ENCODE results near the gene LRP3. TPM values are rescaled to one million over a fixed set of nuclear protein-coding genes. Genes with fewer than 3 reads are reported as not detected.
A peak's percentile ranks its signal among the peaks of the same experiment; 100 is the strongest.
"Not testable (repeated sequence)": the region's sequence is repeated elsewhere in the genome, so short reads cannot be mapped to it uniquely, and the experiment has no call there.

LRP3 gene
- polyA plus RNA-seq, 2 donors = 4.1 to 5.7 TPM

DNA sequence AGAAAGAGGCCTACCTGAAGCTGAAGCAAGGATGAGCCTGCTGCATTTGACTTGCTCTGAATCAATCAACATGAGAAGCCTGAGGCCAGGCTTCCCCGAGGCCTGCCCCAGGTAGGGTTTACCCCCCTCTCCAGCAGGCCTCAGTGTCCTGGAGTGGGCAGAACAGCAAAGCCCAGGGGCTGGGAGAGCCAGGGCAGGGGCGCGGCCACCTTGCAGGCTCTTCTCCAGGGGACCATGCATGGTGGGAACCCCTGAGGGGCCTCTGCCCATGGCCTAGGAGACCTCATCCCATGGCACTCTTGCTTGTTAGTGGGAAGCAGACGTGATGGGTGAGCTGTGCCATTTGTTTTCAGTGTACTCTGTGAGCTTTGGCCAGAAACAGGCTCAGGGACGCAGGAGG, 19.9 kb upstream of the LRP3 start:
- no peaks in the 10 kb centered on the region for H3K36me3 ChIP-seq (ENCODE audit: control insufficient read depth in 2 of 2, insufficient read depth in 2 of 2, low read length in 1 of 2)
- H3K9me3 ChIP-seq (ENCODE audit: control insufficient read depth in 2 of 2, insufficient read depth in 1 of 2, low read depth in 1 of 2, low read length in 1 of 2) = no peaks in the 10 kb centered on the region
- WGBS, 2 donors = 87 to 92% methylated on average over 5 of the region's 5 CpGs
- H3K27me3 ChIP-seq (ENCODE audit: control insufficient read depth in 1 of 2, insufficient read depth in 2 of 2, low read length in 2 of 2) = no peaks in the 10 kb centered on the region
- no peak overlapping the region for H3K27ac ChIP-seq (ENCODE audit: low read depth in 2 of 2, low read length in 1 of 2)
- no peak overlapping the region for H3K4me3 ChIP-seq (ENCODE audit: low read depth in 1 of 2, low read length in 2 of 2)
- H3K4me1 ChIP-seq (ENCODE audit: control insufficient read depth in 2 of 2, insufficient read depth in 2 of 2, low read length in 1 of 2) = peaks cover 5 to 6% of the 10 kb centered on the region in 2 donors

DNA sequence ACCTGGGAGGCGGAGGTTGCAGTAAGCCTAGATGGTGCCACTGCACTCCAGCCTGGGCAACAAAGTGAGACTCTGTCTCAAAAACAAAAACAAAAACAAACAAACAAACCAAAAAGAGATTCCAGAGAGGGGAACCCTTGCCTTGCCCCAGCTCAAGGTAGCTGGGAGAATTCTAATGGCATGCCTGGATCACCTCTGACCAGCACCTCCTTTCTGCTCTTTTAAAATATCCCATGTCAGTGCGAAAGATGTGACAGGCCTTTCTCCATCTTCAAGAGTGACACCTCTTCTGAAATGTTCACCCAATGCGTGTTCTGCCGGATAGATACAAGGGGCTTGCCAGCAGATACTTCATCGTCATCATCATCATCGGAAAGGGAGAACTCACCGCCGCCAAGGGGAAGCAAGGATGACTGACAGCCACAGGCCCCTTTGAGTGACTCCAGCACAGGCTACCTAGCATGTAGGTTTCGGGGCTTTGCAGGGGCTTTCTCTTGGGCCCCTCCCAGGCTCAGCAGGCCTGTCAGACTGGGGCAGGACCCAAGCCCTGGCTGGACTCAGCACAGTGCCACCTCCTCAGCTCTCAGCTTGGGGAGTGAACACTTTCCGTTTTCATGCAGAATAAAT, 18.9 kb upstream of the LRP3 start:
- WGBS, 2 donors = 93 to 96% methylated on average over 10 of the region's 10 CpGs
- Histone ChIP-seq H3K9me3 (ENCODE audit: control insufficient read depth in 2 of 2, insufficient read depth in 1 of 2, low read depth in 1 of 2, low read length in 1 of 2) (no peaks in the 10 kb centered on the region), H3K4me1 (ENCODE audit: control insufficient read depth in 2 of 2, insufficient read depth in 2 of 2, low read length in 1 of 2) (peaks cover 5 to 6% of the 10 kb centered on the region in 2 donors), H3K4me3 (ENCODE audit: low read depth in 1 of 2, low read length in 2 of 2) (no peak overlapping the region), H3K27ac (ENCODE audit: low read depth in 2 of 2, low read length in 1 of 2) (no peak overlapping the region), H3K27me3 (ENCODE audit: control insufficient read depth in 1 of 2, insufficient read depth in 2 of 2, low read length in 2 of 2) (no peaks in the 10 kb centered on the region), H3K36me3 (ENCODE audit: control insufficient read depth in 2 of 2, insufficient read depth in 2 of 2, low read length in 1 of 2) (no peaks in the 10 kb centered on the region)

- Histone ChIP-seq H3K4me3 (ENCODE audit: low read depth in 1 of 2, low read length in 2 of 2) (peak overlapping the region; percentile 75 to 84), H3K9me3 (ENCODE audit: control insufficient read depth in 2 of 2, insufficient read depth in 1 of 2, low read depth in 1 of 2, low read length in 1 of 2) (no peaks in the 10 kb centered on the region), H3K27ac (ENCODE audit: low read depth in 2 of 2, low read length in 1 of 2) (peak overlapping the region; percentile 89 to 93), H3K4me1 (ENCODE audit: control insufficient read depth in 2 of 2, insufficient read depth in 2 of 2, low read length in 1 of 2) (peaks cover 5 to 6% of the 10 kb centered on the region in 2 donors), H3K36me3 (ENCODE audit: control insufficient read depth in 2 of 2, insufficient read depth in 2 of 2, low read length in 1 of 2) (no peaks in the 10 kb centered on the region), H3K27me3 (ENCODE audit: control insufficient read depth in 1 of 2, insufficient read depth in 2 of 2, low read length in 2 of 2) (no peaks in the 10 kb centered on the region)
- 9 to 11% methylated on average over 25 of the region's 25 CpGs for WGBS, 2 donors
Observed at GRCh38 chr19:33175886-33176669, 18.1 kb upstream of the LRP3 start.

DNA sequence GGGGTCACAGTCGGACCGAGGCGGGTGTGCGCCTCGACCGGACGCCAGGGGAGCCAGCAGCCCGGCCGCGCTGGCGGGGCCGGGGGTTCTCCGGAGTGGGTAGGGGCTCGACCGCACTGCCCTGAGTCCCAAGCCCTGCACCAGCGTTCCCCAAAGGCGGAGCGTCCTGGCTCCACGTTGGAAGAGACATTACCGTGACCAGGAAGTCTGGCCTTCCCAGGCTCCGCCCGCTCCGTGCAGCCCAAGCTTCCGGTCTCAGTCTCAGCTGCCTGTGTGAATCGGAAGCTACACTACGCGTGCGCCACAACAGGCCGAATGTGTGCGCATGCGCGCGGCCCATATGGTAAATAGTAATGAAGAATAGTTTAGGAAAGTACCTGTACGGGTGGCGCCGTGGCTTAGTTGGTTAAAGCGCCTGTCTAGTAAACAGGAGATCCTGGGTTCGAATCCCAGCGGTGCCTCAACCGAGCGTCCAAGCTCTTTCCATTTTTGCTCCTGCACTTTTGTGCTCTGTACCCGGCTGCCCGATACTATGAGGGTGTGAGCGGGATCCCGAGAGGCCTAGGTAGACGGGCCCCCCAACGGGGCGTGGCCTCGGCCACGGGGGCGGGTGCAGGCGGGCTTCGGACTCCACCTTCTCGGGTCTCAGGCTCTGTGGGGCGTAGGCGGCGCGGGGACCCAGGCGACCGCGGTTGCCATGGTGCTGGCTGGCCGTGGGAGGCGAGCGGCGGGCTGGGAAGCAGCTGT, 17.3 kb upstream of the LRP3 start:
- 0 to 1% methylated on average over 58 to 65 of the region's 65 CpGs for WGBS, 2 donors
- Histone ChIP-seq H3K9me3 (ENCODE audit: control insufficient read depth in 2 of 2, insufficient read depth in 1 of 2, low read depth in 1 of 2, low read length in 1 of 2) (no peaks in the 10 kb centered on the region), H3K36me3 (ENCODE audit: control insufficient read depth in 2 of 2, insufficient read depth in 2 of 2, low read length in 1 of 2) (no peaks in the 10 kb centered on the region), H3K27ac (ENCODE audit: low read depth in 2 of 2, low read length in 1 of 2) (peak overlapping the region; percentile 93 to 95), H3K4me1 (ENCODE audit: control insufficient read depth in 2 of 2, insufficient read depth in 2 of 2, low read length in 1 of 2) (peaks cover 5 to 6% of the 10 kb centered on the region in 2 donors), H3K27me3 (ENCODE audit: control insufficient read depth in 1 of 2, insufficient read depth in 2 of 2, low read length in 2 of 2) (no peaks in the 10 kb centered on the region), H3K4me3 (ENCODE audit: low read depth in 1 of 2, low read length in 2 of 2) (peak overlapping the region; percentile 75 to 84)

DNA sequence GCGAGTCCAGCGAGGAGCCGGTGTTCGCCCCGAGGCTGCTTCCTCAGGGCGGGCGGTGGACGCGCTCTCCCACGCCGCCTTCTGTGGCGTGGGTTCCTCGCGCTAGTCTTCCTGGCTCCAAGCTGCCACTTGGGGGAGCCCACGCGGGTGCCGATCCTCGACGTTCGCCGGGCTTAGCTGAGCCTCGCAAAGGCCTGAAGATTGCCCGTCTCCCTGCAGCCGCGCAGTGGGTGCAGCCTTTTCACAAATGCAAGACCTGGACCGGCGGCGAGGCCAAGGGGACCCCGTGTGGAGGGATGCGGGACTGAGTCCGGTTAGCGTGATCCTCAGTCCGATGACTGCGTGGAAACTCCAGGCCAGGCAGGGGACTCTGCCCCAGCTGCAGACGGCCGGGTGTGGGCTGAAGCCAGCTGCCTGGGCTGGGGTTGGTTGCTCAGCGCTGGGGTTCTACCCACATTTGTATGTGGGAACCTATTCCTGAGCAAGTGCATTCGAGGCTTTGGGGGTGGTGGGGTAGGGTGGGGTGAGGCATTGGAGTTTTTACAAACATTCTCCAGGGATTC, 16.6 kb upstream of the LRP3 start:
- WGBS, 2 donors = 0 to 1% methylated on average over 32 to 38 of the region's 38 CpGs
- Histone ChIP-seq H3K4me3 (ENCODE audit: low read depth in 1 of 2, low read length in 2 of 2) (peak overlapping the region; percentile 46 to 53), H3K4me1 (ENCODE audit: control insufficient read depth in 2 of 2, insufficient read depth in 2 of 2, low read length in 1 of 2) (peaks cover 5 to 6% of the 10 kb centered on the region in 2 donors), H3K27me3 (ENCODE audit: control insufficient read depth in 1 of 2, insufficient read depth in 2 of 2, low read length in 2 of 2) (no peaks in the 10 kb centered on the region), H3K27ac (ENCODE audit: low read depth in 2 of 2, low read length in 1 of 2) (peak overlapping the region; percentile 89 to 95), H3K9me3 (ENCODE audit: control insufficient read depth in 2 of 2, insufficient read depth in 1 of 2, low read depth in 1 of 2, low read length in 1 of 2) (no peaks in the 10 kb centered on the region), H3K36me3 (ENCODE audit: control insufficient read depth in 2 of 2, insufficient read depth in 2 of 2, low read length in 1 of 2) (no peaks in the 10 kb centered on the region)

DNA sequence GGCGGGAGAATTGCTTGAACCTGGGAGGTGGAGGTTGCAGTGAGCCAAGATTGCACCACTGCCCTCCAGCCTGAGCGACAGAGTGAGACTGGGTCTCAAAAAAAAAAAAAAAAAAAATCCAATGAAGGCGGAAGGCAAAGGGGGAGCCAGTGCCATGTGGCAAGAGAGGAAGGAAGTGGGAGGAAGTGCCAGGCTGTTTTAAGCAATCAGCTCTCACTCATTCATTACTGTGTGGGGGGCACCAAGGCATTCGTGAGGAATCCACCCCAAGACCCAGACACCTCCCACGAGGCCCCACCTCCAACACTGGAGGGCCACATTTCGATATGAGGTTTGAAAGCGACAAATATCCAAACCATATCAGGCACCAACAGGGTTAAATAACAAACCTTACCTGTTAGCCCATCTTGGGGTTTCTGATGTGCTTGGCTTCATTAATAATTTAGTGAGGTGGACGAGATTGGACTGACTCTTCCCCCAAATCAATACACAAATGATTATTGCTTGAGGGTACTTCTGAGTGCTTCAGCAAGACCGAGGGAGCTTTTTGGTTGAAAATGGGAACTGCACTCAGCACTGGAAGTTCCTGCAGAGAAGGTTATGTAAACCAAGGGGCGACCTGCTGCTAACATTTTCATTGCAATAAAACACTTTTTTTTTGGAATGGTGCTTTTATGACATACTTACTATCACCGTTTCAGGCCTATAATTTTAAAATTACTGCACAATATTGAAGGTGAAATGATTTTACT, 7.5 kb upstream of the LRP3 start:
- 65 to 69% methylated on average over 11 of the region's 11 CpGs for WGBS, 2 donors

GRCh38 chr19:33187183-33187540, 7.0 kb upstream of the LRP3 start:
- H3K4me3 ChIP-seq (ENCODE audit: low read depth in 1 of 2, low read length in 2 of 2) = no peak overlapping the region
- H3K27ac ChIP-seq (ENCODE audit: low read depth in 2 of 2, low read length in 1 of 2) = no peak overlapping the region
- H3K27me3 ChIP-seq (ENCODE audit: control insufficient read depth in 1 of 2, insufficient read depth in 2 of 2, low read length in 2 of 2) = no peaks in the 10 kb centered on the region
- H3K4me1 ChIP-seq (ENCODE audit: control insufficient read depth in 2 of 2, insufficient read depth in 2 of 2, low read length in 1 of 2) = no peaks in the 10 kb centered on the region
- H3K9me3 ChIP-seq (ENCODE audit: control insufficient read depth in 2 of 2, insufficient read depth in 1 of 2, low read depth in 1 of 2, low read length in 1 of 2) = no peaks in the 10 kb centered on the region
- H3K36me3 ChIP-seq (ENCODE audit: control insufficient read depth in 2 of 2, insufficient read depth in 2 of 2, low read length in 1 of 2) = no peaks in the 10 kb centered on the region
- WGBS, 2 donors = 68 to 71% methylated on average over 8 of the region's 8 CpGs

More for the DNA sequence above, 7.5 kb upstream of the LRP3 start:
- no peaks in the 10 kb centered on the region for H3K36me3 ChIP-seq (ENCODE audit: control insufficient read depth in 2 of 2, insufficient read depth in 2 of 2, low read length in 1 of 2)
- H3K9me3 ChIP-seq (ENCODE audit: control insufficient read depth in 2 of 2, insufficient read depth in 1 of 2, low read depth in 1 of 2, low read length in 1 of 2) = no peaks in the 10 kb centered on the region
- H3K4me3 ChIP-seq (ENCODE audit: low read depth in 1 of 2, low read length in 2 of 2) = no peak overlapping the region
- no peaks in the 10 kb centered on the region for H3K4me1 ChIP-seq (ENCODE audit: control insufficient read depth in 2 of 2, insufficient read depth in 2 of 2, low read length in 1 of 2)
- H3K27me3 ChIP-seq (ENCODE audit: control insufficient read depth in 1 of 2, insufficient read depth in 2 of 2, low read length in 2 of 2) = no peaks in the 10 kb centered on the region
- H3K27ac ChIP-seq (ENCODE audit: low read depth in 2 of 2, low read length in 1 of 2) = no peak overlapping the region

- Histone ChIP-seq H3K27ac (ENCODE audit: low read depth in 2 of 2, low read length in 1 of 2) (no peak overlapping the region), H3K27me3 (ENCODE audit: control insufficient read depth in 1 of 2, insufficient read depth in 2 of 2, low read length in 2 of 2) (no peaks in the 10 kb centered on the region), H3K4me1 (ENCODE audit: control insufficient read depth in 2 of 2, insufficient read depth in 2 of 2, low read length in 1 of 2) (no peaks in the 10 kb centered on the region), H3K36me3 (ENCODE audit: control insufficient read depth in 2 of 2, insufficient read depth in 2 of 2, low read length in 1 of 2) (no peaks in the 10 kb centered on the region), H3K4me3 (ENCODE audit: low read depth in 1 of 2, low read length in 2 of 2) (no peak overlapping the region), H3K9me3 (ENCODE audit: control insufficient read depth in 2 of 2, insufficient read depth in 1 of 2, low read depth in 1 of 2, low read length in 1 of 2) (no peaks in the 10 kb centered on the region)
- 0% methylated on average over 1 of the region's 1 CpG for WGBS, 2 donors
Observed at GRCh38 chr19:33189453-33189852, 4.7 kb upstream of the LRP3 start.

GRCh38 chr19:33191092-33191491, 3.0 kb upstream of the LRP3 start:
- not testable (repeated sequence) for H3K27me3 ChIP-seq (ENCODE audit: control insufficient read depth in 1 of 2, insufficient read depth in 2 of 2, low read length in 2 of 2); H3K27ac ChIP-seq (ENCODE audit: low read depth in 2 of 2, low read length in 1 of 2); H3K4me3 ChIP-seq (ENCODE audit: low read depth in 1 of 2, low read length in 2 of 2); H3K9me3 ChIP-seq (ENCODE audit: control insufficient read depth in 2 of 2, insufficient read depth in 1 of 2, low read depth in 1 of 2, low read length in 1 of 2); H3K36me3 ChIP-seq (ENCODE audit: control insufficient read depth in 2 of 2, insufficient read depth in 2 of 2, low read length in 1 of 2); H3K4me1 ChIP-seq (ENCODE audit: control insufficient read depth in 2 of 2, insufficient read depth in 2 of 2, low read length in 1 of 2)
- 90 to 93% methylated on average over 4 of the region's 4 CpGs for WGBS, 2 donors
